ENCODE data around the gene ADGRV1. TPM values are rescaled to one million over a fixed set of nuclear protein-coding genes. Genes with fewer than 3 reads are reported as not detected.
A peak's percentile ranks its signal among the peaks of the same experiment; 100 is the strongest.

ADGRV1 gene
- total RNA-seq, 1 donor from 2014 or later = 10.0 TPM

DNA sequence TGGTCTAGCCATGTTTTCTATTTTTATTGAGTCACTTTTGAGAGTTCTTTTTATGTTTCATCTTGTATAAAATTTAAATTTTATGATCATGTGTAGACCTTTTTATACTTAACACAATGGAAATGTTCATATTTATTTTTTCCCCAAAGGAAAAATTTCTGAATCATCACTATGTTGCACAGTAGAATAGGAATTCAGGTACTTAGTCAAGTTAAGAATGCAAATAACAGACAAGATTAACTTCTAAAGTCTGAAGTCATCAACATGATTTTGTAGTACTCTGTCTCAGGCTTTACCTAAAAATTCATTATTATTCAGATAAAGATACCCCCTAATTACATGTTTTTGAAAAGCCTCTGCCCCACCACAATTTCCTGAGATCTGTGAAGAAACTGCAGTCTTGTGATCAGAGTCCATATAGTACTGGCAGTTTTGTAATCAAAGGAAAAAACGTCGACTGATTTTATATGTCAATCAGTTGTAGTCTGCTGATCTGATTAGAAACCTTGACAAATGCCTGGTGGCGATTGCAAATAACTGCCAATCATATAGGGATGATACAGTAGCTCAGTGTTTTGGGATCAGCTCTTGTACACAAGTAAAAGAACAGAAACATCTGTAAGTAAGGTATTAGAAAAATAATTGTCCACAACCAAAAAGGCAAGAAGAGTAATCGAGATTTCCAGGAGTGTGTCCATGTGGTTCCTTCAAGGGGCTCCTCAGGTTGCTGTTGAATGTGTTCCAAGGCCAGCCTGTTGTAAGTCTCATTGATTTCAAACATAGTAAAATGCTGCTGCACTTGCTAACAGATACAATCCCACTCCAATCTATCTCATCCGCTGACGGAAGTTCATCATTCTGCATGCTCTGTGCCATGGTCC is 472.2 kb downstream of the ADGRV1 start:
- Histone ChIP-seq H4K20me1 (ENCODE audit: insufficient read depth, low read length) (no peaks in the 10 kb centered on the region), H3K36me3 (ENCODE audit: insufficient read depth, low read length) (no peaks in the 10 kb centered on the region), H3K27ac (ENCODE audit: low read depth, low read length) (no peak overlapping the region), H3K27me3 (ENCODE audit: insufficient read depth, low read length) (no peaks in the 10 kb centered on the region), H3K4me2 (ENCODE audit: low read length) (no peak overlapping the region), H3K79me2 (ENCODE audit: insufficient read depth, low read length) (no peaks in the 10 kb centered on the region), H3K9ac (ENCODE audit: low read length) (no peak overlapping the region), H3K4me3 (ENCODE audit: insufficient read depth, low read depth, low read length) (no peak overlapping the region), H2AFZ (ENCODE audit: low read depth, low read length) (no peak overlapping the region), H3K9me3 (ENCODE audit: insufficient read depth, low read depth, low read length) (no peaks in the 10 kb centered on the region), H3K4me1 (ENCODE audit: insufficient read depth, low read length) (no peaks in the 10 kb centered on the region)
- H3K4me1 Mint-ChIP-seq (ENCODE audit: low read depth, unreplicated experiment) = peaks cover 16% of the 10 kb centered on the region
- FAIRE-seq (no peak), DNase-seq (ENCODE audit: low read depth) (peak; percentile 5)
- TF ChIP-seq, protein P1, sequence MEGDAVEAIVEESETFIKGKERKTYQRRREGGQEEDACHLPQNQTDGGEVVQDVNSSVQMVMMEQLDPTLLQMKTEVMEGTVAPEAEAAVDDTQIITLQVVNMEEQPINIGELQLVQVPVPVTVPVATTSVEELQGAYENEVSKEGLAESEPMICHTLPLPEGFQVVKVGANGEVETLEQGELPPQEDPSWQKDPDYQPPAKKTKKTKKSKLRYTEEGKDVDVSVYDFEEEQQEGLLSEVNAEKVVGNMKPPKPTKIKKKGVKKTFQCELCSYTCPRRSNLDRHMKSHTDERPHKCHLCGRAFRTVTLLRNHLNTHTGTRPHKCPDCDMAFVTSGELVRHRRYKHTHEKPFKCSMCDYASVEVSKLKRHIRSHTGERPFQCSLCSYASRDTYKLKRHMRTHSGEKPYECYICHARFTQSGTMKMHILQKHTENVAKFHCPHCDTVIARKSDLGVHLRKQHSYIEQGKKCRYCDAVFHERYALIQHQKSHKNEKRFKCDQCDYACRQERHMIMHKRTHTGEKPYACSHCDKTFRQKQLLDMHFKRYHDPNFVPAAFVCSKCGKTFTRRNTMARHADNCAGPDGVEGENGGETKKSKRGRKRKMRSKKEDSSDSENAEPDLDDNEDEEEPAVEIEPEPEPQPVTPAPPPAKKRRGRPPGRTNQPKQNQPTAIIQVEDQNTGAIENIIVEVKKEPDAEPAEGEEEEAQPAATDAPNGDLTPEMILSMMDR (IDR thresholded peaks at IDR 0.05; ENCODE audit: insufficient read depth, low read depth, low read length) = no peak
- no peak for TF ChIP-seq EZH2 (IDR thresholded peaks at IDR 0.05; ENCODE audit: insufficient read depth, low read length)
- no peaks in the 10 kb centered on the region for H3K27me3 Mint-ChIP-seq (ENCODE audit: low read depth, unreplicated experiment)
- H3K36me3 Mint-ChIP-seq (ENCODE audit: low read depth, unreplicated experiment) = no peaks in the 10 kb centered on the region
- H3K27ac Mint-ChIP-seq (ENCODE audit: unreplicated experiment) = peak overlapping the region; percentile 15
- no peak overlapping the region for H3K4me3 Mint-ChIP-seq (ENCODE audit: unreplicated experiment)
- H3K9me3 Mint-ChIP-seq (ENCODE audit: unreplicated experiment) = no peaks in the 10 kb centered on the region

DNA sequence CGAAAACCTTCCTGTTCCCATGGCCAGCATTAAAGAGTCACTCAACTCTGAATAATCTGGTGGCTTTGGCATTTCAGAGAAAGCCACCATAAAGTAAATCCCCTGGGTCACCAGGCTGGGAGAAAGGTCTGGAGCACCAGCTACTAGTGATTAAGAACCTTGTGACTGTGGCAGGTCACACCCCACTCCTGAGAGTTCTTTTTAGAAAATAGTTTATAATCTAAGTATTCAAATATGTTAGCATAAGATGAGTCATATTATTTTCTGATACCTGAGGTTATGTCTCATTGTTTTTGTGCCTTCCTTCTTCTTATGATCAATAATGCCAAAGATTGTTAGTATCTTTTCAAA is 472.8 kb downstream of the ADGRV1 start:
- H3K4me3 Mint-ChIP-seq (ENCODE audit: unreplicated experiment) = no peak overlapping the region
- H3K4me1 Mint-ChIP-seq (ENCODE audit: low read depth, unreplicated experiment) = peaks cover 16% of the 10 kb centered on the region
- Histone ChIP-seq H3K79me2 (ENCODE audit: insufficient read depth, low read length) (no peaks in the 10 kb centered on the region), H3K4me1 (ENCODE audit: insufficient read depth, low read length) (no peaks in the 10 kb centered on the region), H3K27ac (ENCODE audit: low read depth, low read length) (no peak overlapping the region), H3K4me2 (ENCODE audit: low read length) (no peak overlapping the region), H3K9me3 (ENCODE audit: insufficient read depth, low read depth, low read length) (no peaks in the 10 kb centered on the region), H3K36me3 (ENCODE audit: insufficient read depth, low read length) (no peaks in the 10 kb centered on the region), H2AFZ (ENCODE audit: low read depth, low read length) (no peak overlapping the region), H3K4me3 (ENCODE audit: insufficient read depth, low read depth, low read length) (no peak overlapping the region), H4K20me1 (ENCODE audit: insufficient read depth, low read length) (no peaks in the 10 kb centered on the region), H3K9ac (ENCODE audit: low read length) (no peak overlapping the region), H3K27me3 (ENCODE audit: insufficient read depth, low read length) (no peaks in the 10 kb centered on the region)
- no peak for FAIRE-seq
- DNase-seq (ENCODE audit: low read depth) = no peak
- peak overlapping the region; percentile 15 for H3K27ac Mint-ChIP-seq (ENCODE audit: unreplicated experiment)
- H3K27me3 Mint-ChIP-seq (ENCODE audit: low read depth, unreplicated experiment) = no peaks in the 10 kb centered on the region
- no peaks in the 10 kb centered on the region for H3K9me3 Mint-ChIP-seq (ENCODE audit: unreplicated experiment)
- TF ChIP-seq EZH2 (IDR thresholded peaks at IDR 0.05; ENCODE audit: insufficient read depth, low read length) = no peak
- TF ChIP-seq, protein P1 (IDR thresholded peaks at IDR 0.05; ENCODE audit: insufficient read depth, low read depth, low read length) = no peak
- H3K36me3 Mint-ChIP-seq (ENCODE audit: low read depth, unreplicated experiment) = no peaks in the 10 kb centered on the region

DNA sequence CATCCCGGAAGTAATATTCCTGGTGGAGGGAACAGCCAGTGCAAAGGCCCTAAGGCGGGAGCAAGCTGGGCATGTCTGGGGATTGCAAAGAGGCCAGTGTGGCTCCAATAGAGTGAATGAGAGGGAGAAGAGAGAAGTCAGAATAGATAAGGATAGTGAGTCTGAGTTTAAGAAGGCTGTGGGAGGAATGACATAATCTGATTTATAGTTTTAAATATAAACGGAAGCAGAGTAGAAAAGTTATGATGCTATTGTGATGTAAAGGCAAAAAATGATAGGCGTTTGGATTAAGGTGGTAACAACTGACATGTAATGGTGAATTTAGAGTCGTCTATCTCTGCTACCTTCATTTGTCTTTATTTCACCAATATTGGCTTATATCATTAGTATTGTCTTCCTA is 473.5 kb downstream of the ADGRV1 start:
- no peak overlapping the region for H3K27ac ChIP-seq (ENCODE audit: low read depth, low read length)
- FAIRE-seq (no peak), DNase-seq (ENCODE audit: low read depth) (no peak)
- H2AFZ ChIP-seq (ENCODE audit: low read depth, low read length) = no peak overlapping the region
- H3K27ac Mint-ChIP-seq (ENCODE audit: unreplicated experiment) = peak overlapping the region; percentile 41
- no peaks in the 10 kb centered on the region for H3K36me3 ChIP-seq (ENCODE audit: insufficient read depth, low read length)
- H4K20me1 ChIP-seq (ENCODE audit: insufficient read depth, low read length) = no peaks in the 10 kb centered on the region
- TF ChIP-seq, protein P1 (IDR thresholded peaks at IDR 0.05; ENCODE audit: insufficient read depth, low read depth, low read length) = no peak
- no peak for TF ChIP-seq EZH2 (IDR thresholded peaks at IDR 0.05; ENCODE audit: insufficient read depth, low read length)
- H3K9me3 ChIP-seq (ENCODE audit: insufficient read depth, low read depth, low read length) = no peaks in the 10 kb centered on the region
- no peak overlapping the region for H3K4me3 Mint-ChIP-seq (ENCODE audit: unreplicated experiment)
- no peaks in the 10 kb centered on the region for H3K27me3 Mint-ChIP-seq (ENCODE audit: low read depth, unreplicated experiment)
- H3K4me1 ChIP-seq (ENCODE audit: insufficient read depth, low read length) = no peaks in the 10 kb centered on the region
- no peak overlapping the region for H3K4me3 ChIP-seq (ENCODE audit: insufficient read depth, low read depth, low read length)
- no peaks in the 10 kb centered on the region for H3K27me3 ChIP-seq (ENCODE audit: insufficient read depth, low read length)
- H3K4me1 Mint-ChIP-seq (ENCODE audit: low read depth, unreplicated experiment) = peaks cover 15% of the 10 kb centered on the region
- H3K4me2 ChIP-seq (ENCODE audit: low read length) = no peak overlapping the region
- no peaks in the 10 kb centered on the region for H3K9me3 Mint-ChIP-seq (ENCODE audit: unreplicated experiment)
- no peaks in the 10 kb centered on the region for H3K79me2 ChIP-seq (ENCODE audit: insufficient read depth, low read length)
- no peak overlapping the region for H3K9ac ChIP-seq (ENCODE audit: low read length)
- no peaks in the 10 kb centered on the region for H3K36me3 Mint-ChIP-seq (ENCODE audit: low read depth, unreplicated experiment)
